Parathyroid adenoma (tissue), 2 donors: ENCODE data around the gene SUCO.

Experiments
- H2AFZ ChIP-seq: fragments of 300-600 bp; sonication (generic); one replicate; pipeline ENCODE4 v1.7.0; 2017; ENCODE audit warnings: antibody characterized with exemption, mild to moderate bottlenecking
- H3K27ac ChIP-seq: fragments of 300-600 bp; sonication (generic); one replicate; pipeline ENCODE4 v1.7.0; 2017
- H3K27me3 ChIP-seq: fragments of 300-600 bp; sonication (generic); one replicate; pipeline ENCODE4 v1.7.0; 2017; ENCODE audit warnings: low read length; ENCODE audit not compliant: control insufficient read depth, insufficient read depth
- H3K36me3 ChIP-seq: fragments of 300-600 bp; sonication (generic); one replicate; pipeline ENCODE4 v1.7.0; 2017; ENCODE audit warnings: low read length; ENCODE audit not compliant: control insufficient read depth, insufficient read depth
- H3K4me1 ChIP-seq: fragments of 300-600 bp; sonication (generic); one replicate; pipeline ENCODE4 v1.7.0; 2017; ENCODE audit warnings: control low read depth
- H3K4me2 ChIP-seq: fragments of 300-600 bp; sonication (generic); one replicate; pipeline ENCODE4 v1.7.0; 2017; ENCODE audit warnings: low read length
- H3K4me3 ChIP-seq: fragments of 300-600 bp; sonication (generic); one replicate; pipeline ENCODE4 v1.7.0; 2017; ENCODE audit warnings: low read depth, low read length
- H3K79me2 ChIP-seq: fragments of 300-600 bp; sonication (generic); one replicate; pipeline ENCODE4 v1.7.0; 2017; ENCODE audit warnings: control low read depth
- H3K9ac ChIP-seq: fragments of 300-600 bp; sonication (generic); one replicate; pipeline ENCODE4 v1.7.0; 2017; ENCODE audit warnings: mild to moderate bottlenecking
- H3K9me3 ChIP-seq: fragments of 300-600 bp; sonication (generic); one replicate; pipeline ENCODE4 v1.7.0; 2017; ENCODE audit warnings: low read length; ENCODE audit not compliant: control insufficient read depth
- CTCF ChIP-seq: fragments of 300-600 bp; sonication (generic); IDR thresholded peaks from one replicate; pipeline ENCODE4 v1.7.0; 2017; ENCODE audit warnings: antibody characterized with exemption, mild to moderate bottlenecking
- donor health status: primary hyperparathyroidism.

SUCO gene

GRCh38 chr1:172547071-172547470 lies 14.1 kb downstream of the SUCO start:
- H3K9me3 ChIP-seq = no peaks in the 10 kb centered on the region
- no peak overlapping the region for H3K4me2 ChIP-seq
- no peak for TF ChIP-seq CTCF
- H3K79me2 ChIP-seq = peaks cover 10% of the 10 kb centered on the region
- H3K4me3 ChIP-seq = no peak overlapping the region
- H3K4me1 ChIP-seq = peaks cover 13% of the 10 kb centered on the region
- no peaks in the 10 kb centered on the region for H3K36me3 ChIP-seq
- no peak overlapping the region for H3K27ac ChIP-seq
- no peaks in the 10 kb centered on the region for H3K27me3 ChIP-seq
- H2AFZ ChIP-seq = no peak overlapping the region
- H3K9ac ChIP-seq = no peak overlapping the region

GRCh38 chr1:172549621-172550280 lies 16.8 kb downstream of the SUCO start:
- TF ChIP-seq CTCF = no peak
- H3K9ac ChIP-seq = no peak overlapping the region
- H3K4me2 ChIP-seq = no peak overlapping the region
- H3K9me3 ChIP-seq = no peaks in the 10 kb centered on the region
- H3K36me3 ChIP-seq = no peaks in the 10 kb centered on the region
- no peak overlapping the region for H2AFZ ChIP-seq
- no peak overlapping the region for H3K4me3 ChIP-seq
- no peaks in the 10 kb centered on the region for H3K27me3 ChIP-seq
- H3K4me1 ChIP-seq = peaks cover 7% of the 10 kb centered on the region
- peaks cover 3% of the 10 kb centered on the region for H3K79me2 ChIP-seq
- no peak overlapping the region for H3K27ac ChIP-seq

GRCh38 chr1:172551279-172551678 lies 18.3 kb downstream of the SUCO start:
- TF ChIP-seq CTCF = no peak
- Histone ChIP-seq H3K27ac (no peak overlapping the region), H3K9ac (no peak overlapping the region), H2AFZ (no peak overlapping the region), H3K79me2 (peaks cover 5% of the 10 kb centered on the region), H3K9me3 (no peaks in the 10 kb centered on the region), H3K4me1 (no peaks in the 10 kb centered on the region), H3K36me3 (no peaks in the 10 kb centered on the region), H3K4me2 (no peak overlapping the region), H3K4me3 (no peak overlapping the region), H3K27me3 (no peaks in the 10 kb centered on the region)

- Histone ChIP-seq H3K9me3 (no peaks in the 10 kb centered on the region), H3K36me3 (no peaks in the 10 kb centered on the region), H2AFZ (no peak overlapping the region), H3K4me2 (no peak overlapping the region), H3K27ac (no peak overlapping the region), H3K27me3 (no peaks in the 10 kb centered on the region), H3K4me3 (no peak overlapping the region), H3K79me2 (peaks cover 5% of the 10 kb centered on the region), H3K4me1 (no peaks in the 10 kb centered on the region), H3K9ac (no peak overlapping the region)
- no peak for TF ChIP-seq CTCF
Measured at GRCh38 chr1:172554915-172555314, 22.0 kb downstream of the SUCO start.

- Histone ChIP-seq H3K4me3 (no peak overlapping the region), H3K79me2 (peaks cover 5% of the 10 kb centered on the region), H3K27ac (no peak overlapping the region), H3K27me3 (no peaks in the 10 kb centered on the region), H3K4me2 (no peak overlapping the region), H3K36me3 (no peaks in the 10 kb centered on the region), H3K4me1 (no peaks in the 10 kb centered on the region), H2AFZ (no peak overlapping the region), H3K9ac (no peak overlapping the region), H3K9me3 (no peaks in the 10 kb centered on the region)
- no peak for TF ChIP-seq CTCF
Measured at GRCh38 chr1:172556461-172556860, 23.5 kb downstream of the SUCO start.
